Ishikawa (cell line): ENCODE results near the gene EFHC2.

Source experiments
- RAD21 ChIP-seq: IDR thresholded peaks from 2 replicates; pipeline ENCODE4 v1.6.1; 2012; ENCODE audit warnings: low read depth
- TAF1 ChIP-seq: IDR thresholded peaks from 2 replicates; pipeline ENCODE4 v1.6.1; 2012; ENCODE audit warnings: low read depth, mild to moderate bottlenecking
- YY1 ChIP-seq: IDR thresholded peaks from 2 replicates; pipeline ENCODE4 v1.6.1; 2012; ENCODE audit warnings: low read depth
- TF ChIP-seq, protein P1 (sequence below): IDR thresholded peaks from 2 replicates; pipeline ENCODE4 v1.6.1; 2012; ENCODE audit warnings: low read depth, mild to moderate bottlenecking

DNA sequence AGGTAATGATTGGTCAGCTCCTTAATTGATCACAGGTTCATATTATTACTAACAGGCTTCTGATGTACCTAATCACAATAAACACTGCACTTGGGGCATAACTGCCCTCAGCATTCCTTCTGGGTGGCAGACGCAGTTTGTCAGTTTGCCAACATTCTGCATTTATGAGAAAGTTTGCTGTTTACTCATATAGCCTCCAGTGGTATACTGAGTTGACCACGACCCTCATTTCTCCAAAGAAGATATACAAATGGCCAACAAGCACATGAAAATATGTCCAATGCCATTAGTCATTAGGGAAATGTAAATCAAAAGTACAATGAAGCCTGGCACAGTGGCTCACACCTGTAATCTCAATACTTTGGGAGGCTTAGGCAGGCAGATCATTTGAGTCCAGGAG lies 26.3 kb downstream of the EFHC2 start:
- TF ChIP-seq YY1 (no peak), RAD21 (no peak), TAF1 (no peak)
- TF ChIP-seq, protein P1, sequence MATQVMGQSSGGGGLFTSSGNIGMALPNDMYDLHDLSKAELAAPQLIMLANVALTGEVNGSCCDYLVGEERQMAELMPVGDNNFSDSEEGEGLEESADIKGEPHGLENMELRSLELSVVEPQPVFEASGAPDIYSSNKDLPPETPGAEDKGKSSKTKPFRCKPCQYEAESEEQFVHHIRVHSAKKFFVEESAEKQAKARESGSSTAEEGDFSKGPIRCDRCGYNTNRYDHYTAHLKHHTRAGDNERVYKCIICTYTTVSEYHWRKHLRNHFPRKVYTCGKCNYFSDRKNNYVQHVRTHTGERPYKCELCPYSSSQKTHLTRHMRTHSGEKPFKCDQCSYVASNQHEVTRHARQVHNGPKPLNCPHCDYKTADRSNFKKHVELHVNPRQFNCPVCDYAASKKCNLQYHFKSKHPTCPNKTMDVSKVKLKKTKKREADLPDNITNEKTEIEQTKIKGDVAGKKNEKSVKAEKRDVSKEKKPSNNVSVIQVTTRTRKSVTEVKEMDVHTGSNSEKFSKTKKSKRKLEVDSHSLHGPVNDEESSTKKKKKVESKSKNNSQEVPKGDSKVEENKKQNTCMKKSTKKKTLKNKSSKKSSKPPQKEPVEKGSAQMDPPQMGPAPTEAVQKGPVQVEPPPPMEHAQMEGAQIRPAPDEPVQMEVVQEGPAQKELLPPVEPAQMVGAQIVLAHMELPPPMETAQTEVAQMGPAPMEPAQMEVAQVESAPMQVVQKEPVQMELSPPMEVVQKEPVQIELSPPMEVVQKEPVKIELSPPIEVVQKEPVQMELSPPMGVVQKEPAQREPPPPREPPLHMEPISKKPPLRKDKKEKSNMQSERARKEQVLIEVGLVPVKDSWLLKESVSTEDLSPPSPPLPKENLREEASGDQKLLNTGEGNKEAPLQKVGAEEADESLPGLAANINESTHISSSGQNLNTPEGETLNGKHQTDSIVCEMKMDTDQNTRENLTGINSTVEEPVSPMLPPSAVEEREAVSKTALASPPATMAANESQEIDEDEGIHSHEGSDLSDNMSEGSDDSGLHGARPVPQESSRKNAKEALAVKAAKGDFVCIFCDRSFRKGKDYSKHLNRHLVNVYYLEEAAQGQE, result no peak
